Activated naive CD4-positive, alpha-beta T cell treated with anti-CD3 and anti-CD28 coated beads, Interleukin-2, amount 10 ng/mL, durations not matched to agents 7 days and 5 days (primary cell): Measurements from ENCODE around the gene VCAN.
A peak's percentile ranks its signal among the peaks of the same experiment; 100 is the strongest.
"Not testable (repeated sequence)": the region's sequence is repeated elsewhere in the genome, so short reads cannot be mapped to it uniquely, and the experiment has no call there.

Source experiments
- CTCF ChIA-PET: fragments of 350-600 bp; sonication (Branson Sonifier 250); formaldehyde crosslinking; loops from one replicate; lab custom pipeline; 2021; ENCODE audit warnings: antibody characterized with exemption; lab: Charles Lee
- DNase-seq: peaks from one replicate; pipeline ENCODE4 v3.0.0-alpha.2; 2020
- H3K27ac Mint-ChIP-seq: one replicate; pipeline ENCODE4 v1.8.0; 2021; ENCODE audit warnings: mild to moderate bottlenecking, moderate library complexity, mixed read lengths
- H3K27me3 Mint-ChIP-seq: one replicate; pipeline ENCODE4 v1.8.0; 2021; ENCODE audit warnings: mild to moderate bottlenecking, mixed read lengths
- H3K36me3 Mint-ChIP-seq: one replicate; pipeline ENCODE4 v1.8.0; 2021; ENCODE audit warnings: mixed read lengths
- H3K4me1 Mint-ChIP-seq: one replicate; pipeline ENCODE4 v1.8.0; 2021; ENCODE audit warnings: mixed read lengths
- H3K4me3 Mint-ChIP-seq: one replicate; pipeline ENCODE4 v1.8.0; 2021; ENCODE audit warnings: mild to moderate bottlenecking, moderate library complexity, mixed read lengths
- H3K9me3 Mint-ChIP-seq: one replicate; pipeline ENCODE4 v1.8.0; 2021; ENCODE audit warnings: mixed read lengths

VCAN gene

GRCh38 chr5:83471405-83472212, at the start of gene VCAN:
VCAN (plus strand) TSS chr5:83471744; CDS start chr5:83483519, 11,775 bp downstream.
- CTCF ChIA-PET, result interaction anchor here (1.5 kb wide), 1 partner anchor 396 kb away, joined by 4 read pairs; no protein-coding TSS in a partner anchor

GRCh38 chr5:83422284-83422683, 49.3 kb upstream of the VCAN start:
- no peaks in the 10 kb centered on the region for H3K36me3 Mint-ChIP-seq
- DNase-seq, result no peak
- CTCF ChIA-PET, result interaction anchor here (1.6 kb wide), 1 partner anchor 1069 kb away, joined by 3 read pairs; no protein-coding TSS in a partner anchor
- peaks cover 4% of the 10 kb centered on the region for H3K27me3 Mint-ChIP-seq
- H3K4me3 Mint-ChIP-seq, result no peak overlapping the region
- H3K27ac Mint-ChIP-seq, result no peak overlapping the region
- no peaks in the 10 kb centered on the region for H3K9me3 Mint-ChIP-seq
- no peaks in the 10 kb centered on the region for H3K4me1 Mint-ChIP-seq

More at GRCh38 chr5:83471405-83472212, at the start of gene VCAN:
- H3K27ac Mint-ChIP-seq, result no peak within 1 kb of the TSS
- DNase-seq, result no peak
- no peaks in the 10 kb centered on the region for H3K9me3 Mint-ChIP-seq
- no peak within 1 kb of the TSS for H3K4me3 Mint-ChIP-seq
- peaks cover 2% of the 10 kb centered on the region for H3K36me3 Mint-ChIP-seq
- H3K4me1 Mint-ChIP-seq, result peaks cover 36% of the 10 kb centered on the region
- H3K27me3 Mint-ChIP-seq, result peaks cover 85% of the 10 kb centered on the region

GRCh38 chr5:83426855-83427254, 44.7 kb upstream of the VCAN start:
- Mint-ChIP-seq H3K27me3 (no peaks in the 10 kb centered on the region), H3K4me3 (no peak overlapping the region), H3K36me3 (no peaks in the 10 kb centered on the region), H3K27ac (no peak overlapping the region), H3K4me1 (no peaks in the 10 kb centered on the region), H3K9me3 (no peaks in the 10 kb centered on the region)
- no peak for DNase-seq
- CTCF ChIA-PET, result interaction anchor here (0.7 kb wide), 1 partner anchor 803 kb away, joined by 3 read pairs; no protein-coding TSS in a partner anchor

GRCh38 chr5:83428126-83428525, 43.4 kb upstream of the VCAN start:
- Mint-ChIP-seq H3K27me3 (no peaks in the 10 kb centered on the region), H3K4me3 (no peak overlapping the region), H3K27ac (no peak overlapping the region), H3K9me3 (no peaks in the 10 kb centered on the region), H3K36me3 (no peaks in the 10 kb centered on the region), H3K4me1 (no peaks in the 10 kb centered on the region)
- no peak for DNase-seq
- CTCF ChIA-PET, result interaction anchor here (1.0 kb wide), 1 partner anchor 136 kb away, joined by 3 read pairs; no protein-coding TSS in a partner anchor

- CTCF ChIA-PET, result interaction anchor here (1.1 kb wide), 1 partner anchor 20 kb away, joined by 3 read pairs; no protein-coding TSS in a partner anchor
- DNase-seq, result no peak
- H3K9me3 Mint-ChIP-seq, result no peaks in the 10 kb centered on the region
- no peak overlapping the region for H3K27ac Mint-ChIP-seq
- no peaks in the 10 kb centered on the region for H3K4me1 Mint-ChIP-seq
- H3K4me3 Mint-ChIP-seq, result no peak overlapping the region
- H3K36me3 Mint-ChIP-seq, result no peaks in the 10 kb centered on the region
- H3K27me3 Mint-ChIP-seq, result no peaks in the 10 kb centered on the region
Measured at GRCh38 chr5:83428890-83429289, 42.7 kb upstream of the VCAN start.

DNA sequence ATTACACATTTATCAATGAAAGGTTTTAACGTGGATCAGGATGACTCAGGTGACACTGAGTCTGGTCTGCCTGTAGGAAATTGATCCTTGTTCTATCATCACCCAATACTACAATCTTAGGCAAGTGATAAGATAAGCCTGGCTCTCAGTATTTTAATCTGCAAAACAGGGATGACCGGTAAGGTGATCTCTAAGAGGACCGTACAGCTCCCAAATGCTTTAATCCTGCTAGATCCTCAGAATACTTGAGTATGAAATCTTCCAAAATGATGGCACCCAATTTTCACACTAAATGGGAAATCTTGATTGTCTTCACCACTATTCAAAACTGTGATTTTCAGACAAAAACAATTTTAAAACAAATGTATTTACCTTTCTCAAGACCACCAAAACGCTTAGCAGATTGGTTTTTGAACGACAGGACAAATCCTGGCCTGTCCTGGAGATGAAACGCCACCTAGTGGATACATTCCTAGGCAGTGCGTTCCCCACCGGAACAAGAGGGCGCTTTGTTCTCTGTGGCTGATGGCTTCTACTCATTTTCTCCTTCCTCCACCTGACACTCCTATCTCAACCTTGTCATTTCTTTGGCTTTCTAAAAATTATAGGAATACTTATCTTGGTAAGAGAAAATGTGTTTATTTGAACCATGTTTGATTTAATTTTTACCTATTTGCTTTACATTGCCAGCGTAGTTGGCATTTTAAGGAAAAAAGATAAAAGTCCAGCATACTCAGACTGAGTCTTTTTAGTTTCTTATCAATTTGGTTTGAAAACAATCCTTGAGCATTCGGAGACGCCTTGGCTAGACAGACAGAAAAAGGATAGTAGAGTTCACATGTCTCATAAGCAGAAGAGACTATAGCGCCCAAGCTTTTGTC, 41.2 kb upstream of the VCAN start:
- no peaks in the 10 kb centered on the region for H3K36me3 Mint-ChIP-seq
- H3K9me3 Mint-ChIP-seq, result no peaks in the 10 kb centered on the region
- peak; percentile 68 for DNase-seq
- H3K4me3 Mint-ChIP-seq, result no peak overlapping the region
- CTCF ChIA-PET, result interaction anchor here (0.7 to 1.3 kb wide), 7 partner anchors 22 to 1118 kb away, joined by 3 to 4 read pairs (median 3); no protein-coding TSS in a partner anchor
- no peak overlapping the region for H3K27ac Mint-ChIP-seq
- no peaks in the 10 kb centered on the region for H3K4me1 Mint-ChIP-seq
- H3K27me3 Mint-ChIP-seq, result no peaks in the 10 kb centered on the region

GRCh38 chr5:83433891-83434290, 37.7 kb upstream of the VCAN start:
- Mint-ChIP-seq H3K4me3 (no peak overlapping the region), H3K36me3 (no peaks in the 10 kb centered on the region), H3K27me3 (no peaks in the 10 kb centered on the region), H3K9me3 (no peaks in the 10 kb centered on the region), H3K27ac (no peak overlapping the region), H3K4me1 (no peaks in the 10 kb centered on the region)
- CTCF ChIA-PET, result no interaction called here
- DNase-seq, result no peak

DNA sequence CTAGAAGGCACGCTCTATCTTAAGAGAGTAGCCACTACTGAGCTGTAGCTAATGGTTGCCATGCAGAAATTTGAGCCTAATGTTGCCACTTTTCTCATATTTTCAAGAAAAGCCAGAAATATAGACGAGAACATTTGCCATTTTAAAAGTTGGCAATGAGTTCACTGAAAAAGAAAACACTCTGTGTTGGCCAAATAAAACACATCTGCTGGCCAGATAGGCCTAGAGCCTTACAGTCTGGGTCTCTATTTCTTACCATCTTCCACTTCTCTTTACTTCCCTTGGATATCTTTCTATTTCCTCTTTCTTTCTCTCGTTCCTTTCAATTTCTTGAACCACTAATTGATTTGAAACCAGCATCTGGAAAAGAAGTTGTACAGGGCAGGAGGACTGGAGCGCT, 36.6 kb upstream of the VCAN start:
- no peaks in the 10 kb centered on the region for H3K9me3 Mint-ChIP-seq
- no peak for DNase-seq
- CTCF ChIA-PET, result no interaction called here
- H3K36me3 Mint-ChIP-seq, result no peaks in the 10 kb centered on the region
- no peak overlapping the region for H3K27ac Mint-ChIP-seq
- no peak overlapping the region for H3K4me3 Mint-ChIP-seq
- no peaks in the 10 kb centered on the region for H3K4me1 Mint-ChIP-seq
- no peaks in the 10 kb centered on the region for H3K27me3 Mint-ChIP-seq

DNA sequence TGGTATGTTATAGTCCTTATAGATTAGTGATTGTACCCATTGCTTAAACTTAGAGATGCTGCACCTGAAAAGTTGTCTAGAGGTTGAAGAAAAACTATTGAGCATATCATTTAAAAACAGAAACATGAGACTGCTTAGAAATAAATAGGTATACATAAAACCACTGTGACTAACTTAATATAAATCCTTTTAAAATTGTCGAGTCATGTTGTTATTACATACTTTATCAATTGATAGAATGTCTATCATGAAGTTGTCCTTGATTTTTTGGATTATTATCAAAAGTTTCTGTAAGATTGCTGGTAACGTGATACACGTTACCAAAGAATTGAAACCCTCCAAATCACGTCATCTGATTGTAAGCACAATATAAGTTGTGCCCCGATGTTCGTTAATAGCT, 35.3 kb upstream of the VCAN start:
- H3K4me3 Mint-ChIP-seq, result no peak overlapping the region
- no peaks in the 10 kb centered on the region for H3K9me3 Mint-ChIP-seq
- CTCF ChIA-PET, result no interaction called here
- no peaks in the 10 kb centered on the region for H3K27me3 Mint-ChIP-seq
- no peaks in the 10 kb centered on the region for H3K36me3 Mint-ChIP-seq
- H3K4me1 Mint-ChIP-seq, result no peaks in the 10 kb centered on the region
- H3K27ac Mint-ChIP-seq, result no peak overlapping the region
- DNase-seq, result no peak

- H3K27me3 Mint-ChIP-seq, CTCF ChIA-PET, H3K4me3 Mint-ChIP-seq, DNase-seq, H3K36me3 Mint-ChIP-seq, H3K9me3 Mint-ChIP-seq, H3K4me1 Mint-ChIP-seq, H3K27ac Mint-ChIP-seq: not testable (repeated sequence)
Measured at GRCh38 chr5:83437697-83438096, 33.8 kb upstream of the VCAN start.

DNA sequence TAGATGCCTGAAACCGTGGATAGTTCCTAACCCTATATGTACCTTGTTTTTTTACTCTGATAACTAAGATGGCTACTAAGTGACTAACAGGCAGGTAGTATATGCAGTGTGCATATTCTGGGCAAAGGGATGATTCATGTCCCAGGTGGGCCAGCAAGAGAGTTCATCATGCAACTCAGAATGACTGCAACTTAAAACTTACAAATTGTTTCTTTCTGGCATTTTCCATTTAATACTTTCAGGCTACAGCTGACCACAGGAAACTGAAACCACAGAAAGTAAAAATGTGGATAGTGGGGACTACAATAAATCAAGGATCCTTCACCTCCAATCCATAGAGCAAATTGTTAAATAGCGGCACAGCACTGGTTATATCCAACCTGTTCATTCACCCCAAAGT, 30.7 kb upstream of the VCAN start:
- no peaks in the 10 kb centered on the region for H3K4me1 Mint-ChIP-seq
- H3K9me3 Mint-ChIP-seq, result no peaks in the 10 kb centered on the region
- no peaks in the 10 kb centered on the region for H3K36me3 Mint-ChIP-seq
- CTCF ChIA-PET, result no interaction called here
- no peaks in the 10 kb centered on the region for H3K27me3 Mint-ChIP-seq
- no peak overlapping the region for H3K4me3 Mint-ChIP-seq
- no peak overlapping the region for H3K27ac Mint-ChIP-seq
- no peak for DNase-seq

- Mint-ChIP-seq H3K27me3 (no peaks in the 10 kb centered on the region), H3K27ac (no peak overlapping the region), H3K4me3 (no peak overlapping the region), H3K9me3 (no peaks in the 10 kb centered on the region), H3K36me3 (no peaks in the 10 kb centered on the region), H3K4me1 (no peaks in the 10 kb centered on the region)
- DNase-seq, result no peak
- CTCF ChIA-PET, result no interaction called here
Measured at GRCh38 chr5:83441747-83442146, 29.8 kb upstream of the VCAN start.

GRCh38 chr5:83443534-83443933, 28.0 kb upstream of the VCAN start:
- CTCF ChIA-PET, result no interaction called here
- no peaks in the 10 kb centered on the region for H3K4me1 Mint-ChIP-seq
- no peaks in the 10 kb centered on the region for H3K9me3 Mint-ChIP-seq
- H3K27ac Mint-ChIP-seq, result no peak overlapping the region
- no peaks in the 10 kb centered on the region for H3K36me3 Mint-ChIP-seq
- no peak overlapping the region for H3K4me3 Mint-ChIP-seq
- H3K27me3 Mint-ChIP-seq, result no peaks in the 10 kb centered on the region
- no peak for DNase-seq

DNA sequence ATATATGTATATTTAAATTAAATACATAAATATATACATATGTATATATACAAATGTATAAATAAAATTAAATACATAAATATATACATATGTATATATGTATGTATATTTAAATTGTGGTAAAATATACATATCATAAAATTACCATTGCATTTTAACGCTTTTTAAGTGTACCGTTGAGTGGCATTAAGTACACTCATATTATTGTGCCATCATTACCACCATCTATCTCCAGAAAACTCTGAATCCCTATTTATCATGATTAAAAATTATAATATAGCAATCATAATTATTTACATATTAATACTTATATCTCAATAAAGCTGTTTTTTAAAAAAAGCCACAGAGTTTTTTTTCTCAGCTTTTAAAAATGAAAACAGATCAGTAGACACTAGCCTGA, 27.1 kb upstream of the VCAN start:
- H3K27me3 Mint-ChIP-seq, result no peaks in the 10 kb centered on the region
- CTCF ChIA-PET, result no interaction called here

More for the DNA sequence above, 27.1 kb upstream of the VCAN start:
- Mint-ChIP-seq H3K4me3 (no peak overlapping the region), H3K4me1 (no peaks in the 10 kb centered on the region), H3K27ac (no peak overlapping the region), H3K9me3 (no peaks in the 10 kb centered on the region), H3K36me3 (no peaks in the 10 kb centered on the region)
- no peak for DNase-seq
